ENCODE results near the gene ZBTB8B.
"Not testable (repeated sequence)": the region's sequence is repeated elsewhere in the genome, so short reads cannot be mapped to it uniquely, and the experiment has no call there.

Gene ZBTB8B

DNA sequence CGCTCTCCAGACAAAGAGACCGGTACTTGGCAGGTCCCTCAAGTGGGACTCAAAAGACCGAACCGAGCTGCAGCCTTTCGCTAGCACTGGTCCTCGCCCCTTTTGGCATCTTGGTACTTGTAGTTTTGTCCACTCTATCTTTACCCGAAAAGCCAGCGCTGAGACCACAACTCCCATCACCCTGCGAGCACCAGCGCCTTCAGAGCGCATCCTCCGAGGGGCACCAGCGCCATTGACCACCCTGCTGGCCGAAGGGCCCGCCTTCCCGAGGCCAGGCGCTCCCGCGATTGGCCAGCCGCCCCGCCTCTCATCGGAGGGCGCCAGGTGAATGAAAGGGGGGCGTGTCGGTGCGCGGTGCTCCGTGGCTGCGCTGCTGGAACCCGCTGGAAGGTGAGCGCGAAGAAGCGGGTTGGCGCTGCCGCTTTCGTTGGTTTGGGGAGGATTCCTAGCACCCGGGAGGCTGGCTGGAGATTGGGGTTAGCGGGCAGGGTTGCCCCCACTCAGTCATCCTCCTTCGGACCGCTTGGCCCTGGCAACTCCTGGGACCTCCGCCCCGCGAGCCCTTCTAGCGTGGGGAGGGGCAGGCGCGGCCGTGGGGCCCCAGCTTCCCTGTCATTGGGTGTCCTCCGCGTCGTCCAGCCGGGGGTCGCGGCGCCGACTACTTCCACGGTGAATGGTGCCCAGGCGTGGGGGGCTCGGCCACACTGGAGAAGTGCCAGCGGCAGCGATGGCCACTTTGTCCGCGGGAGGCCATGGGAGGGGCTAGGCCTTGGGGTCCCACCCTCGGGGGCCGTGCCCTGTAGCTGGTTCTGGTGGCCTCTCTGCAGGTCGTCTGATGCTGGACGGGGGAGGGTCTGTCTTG, at the start of gene ZBTB8B:
Gene ZBTB8B (plus strand): TSS at position 357 of the 862 bp plus-strand sequence. CDS start 5,553 bp downstream, outside the sequence.
- DNase-seq (ENCODE audit: low read depth): peak; percentile 55

DNA sequence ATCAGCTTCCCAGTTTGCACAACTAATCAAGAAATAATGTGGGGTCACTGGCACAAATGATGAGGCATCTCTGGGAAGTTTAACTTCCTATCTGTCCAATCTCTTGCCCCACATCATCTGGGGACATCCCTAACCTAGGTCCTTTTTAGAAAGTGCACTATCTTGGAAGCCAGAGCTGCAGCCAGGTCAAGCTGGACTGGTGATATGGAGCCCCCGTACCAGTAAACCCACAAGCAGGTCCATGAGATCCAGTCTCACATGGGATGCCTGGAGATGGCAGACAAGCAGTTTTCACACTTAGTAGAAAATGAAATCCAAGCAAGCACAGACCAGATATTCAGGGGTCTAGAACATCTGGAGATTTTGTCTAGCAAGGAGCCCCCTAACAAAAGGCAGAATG, 43.1 kb upstream of the ZBTB8B start:
- no peak for DNase-seq (ENCODE audit: low read depth)

DNA sequence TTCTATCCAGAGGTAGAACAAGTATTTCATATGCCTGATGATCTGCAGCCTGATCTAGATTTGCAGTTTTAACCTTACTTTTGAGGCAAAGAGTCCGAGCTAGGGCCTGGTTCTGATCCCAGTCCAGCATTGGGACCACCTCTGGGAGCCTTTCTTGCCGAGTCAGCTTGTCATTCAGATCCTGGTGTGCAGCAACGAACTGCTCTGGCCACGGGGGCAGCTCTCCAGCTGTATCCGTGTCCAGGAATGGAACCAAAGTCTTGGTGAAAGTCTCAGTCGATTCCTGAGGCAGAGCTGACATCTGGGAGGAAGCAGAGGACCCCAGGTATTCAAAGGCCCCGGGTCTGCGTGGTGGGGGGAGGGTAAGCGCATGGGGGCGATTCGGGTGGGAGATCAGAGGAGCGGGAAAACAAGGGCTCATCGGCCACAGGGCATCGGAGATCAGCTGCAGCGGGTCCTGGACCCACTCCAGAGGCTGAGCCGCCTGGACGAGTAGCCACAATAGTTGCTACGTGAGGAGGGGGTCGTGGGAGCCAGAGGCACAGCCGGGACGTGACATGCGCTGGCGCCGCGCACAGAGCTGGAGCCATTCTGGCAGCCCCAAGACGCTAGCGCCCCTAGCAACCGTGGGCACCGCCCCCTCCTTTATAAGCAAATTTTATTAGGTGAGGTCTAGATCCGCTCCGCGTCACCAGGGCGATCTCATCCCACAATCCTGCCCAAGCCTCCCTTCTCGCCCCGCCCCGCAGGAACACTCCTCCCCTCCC, 38.2 kb upstream of the ZBTB8B start:
- no peak for DNase-seq (ENCODE audit: low read depth)

DNA sequence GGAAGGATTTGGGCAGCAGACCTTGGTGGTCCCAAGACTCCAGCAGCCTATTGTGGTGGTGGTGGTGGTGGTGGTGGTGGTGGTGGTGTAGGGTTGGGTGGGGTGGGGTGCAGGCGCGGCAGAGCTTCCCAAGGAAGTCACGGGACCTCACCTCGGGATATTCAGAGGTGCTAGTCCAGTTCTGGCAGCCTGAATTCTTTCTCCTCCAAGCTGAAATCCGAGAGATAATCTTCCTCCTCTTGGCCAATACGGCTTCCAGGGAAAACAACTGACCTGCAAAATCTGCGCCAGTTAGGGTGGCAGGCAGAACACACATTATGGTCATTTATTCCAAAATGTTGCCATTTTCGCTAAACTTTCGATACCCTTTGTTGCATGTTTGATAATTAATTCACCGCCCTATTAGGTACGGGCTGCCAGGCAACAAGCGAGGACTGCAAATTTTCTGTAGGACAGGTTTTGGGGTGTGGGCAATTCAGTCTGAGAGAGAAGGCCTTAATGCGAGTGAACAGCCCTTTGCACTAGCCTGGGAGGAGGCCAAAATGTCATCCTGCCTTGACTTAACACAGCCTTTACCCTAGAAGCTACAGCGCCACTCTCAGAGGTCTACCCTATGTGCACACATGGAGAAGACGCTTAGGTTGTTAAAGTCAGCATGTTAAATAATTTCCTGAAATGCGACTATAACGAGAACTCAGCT, 37.5 kb upstream of the ZBTB8B start:
- DNase-seq (ENCODE audit: low read depth): no peak

DNA sequence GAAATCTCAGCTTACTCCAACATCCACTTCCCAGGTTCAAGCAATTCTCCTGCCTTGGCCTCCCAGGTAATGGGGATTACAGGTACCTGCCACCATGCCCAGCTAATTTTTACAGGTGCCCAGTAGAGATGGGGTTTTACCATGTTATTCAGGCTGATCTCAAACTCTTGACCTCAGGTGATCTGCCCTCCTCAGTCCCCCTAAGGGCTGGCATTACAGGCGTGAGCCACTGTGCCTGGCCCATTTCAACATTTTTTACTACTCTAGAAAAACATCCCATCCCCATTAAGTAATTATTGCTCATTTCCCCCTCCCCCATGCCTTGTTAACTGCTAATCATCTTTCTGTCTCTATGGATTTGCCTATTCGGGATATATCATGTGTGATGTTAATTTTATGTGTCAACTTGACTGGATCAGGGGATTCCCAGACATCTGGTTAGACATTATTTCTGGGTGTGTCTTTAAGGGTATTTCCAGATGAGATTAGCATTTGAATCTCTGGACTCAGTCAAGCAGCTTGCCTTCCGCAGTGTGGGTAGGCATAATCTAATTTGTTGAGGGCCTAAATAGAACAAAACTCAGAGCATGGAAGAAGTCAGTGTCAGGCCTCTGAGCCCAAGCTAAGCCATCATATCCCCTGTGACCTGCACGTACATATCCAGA, 33.0 kb upstream of the ZBTB8B start:
- DNase-seq (ENCODE audit: low read depth): no peak

DNA sequence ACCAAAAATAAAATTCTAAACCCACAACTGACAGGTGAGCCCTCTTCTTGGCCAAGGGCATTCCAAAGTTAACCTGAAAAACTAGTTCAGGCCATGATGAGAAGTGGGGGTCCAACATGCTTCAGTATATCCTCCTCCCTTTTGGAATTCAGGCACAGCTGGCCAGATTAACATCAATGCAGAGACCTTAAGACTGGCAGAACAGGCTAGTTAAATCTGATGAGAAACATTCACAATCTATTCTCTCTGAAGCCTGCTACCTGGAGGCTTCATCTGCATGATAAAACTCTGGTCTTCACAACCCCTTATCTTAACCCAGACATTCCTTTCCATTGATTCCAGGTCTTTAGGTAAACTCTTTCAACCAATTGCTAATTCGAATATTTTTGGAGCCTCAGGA, 26.7 kb upstream of the ZBTB8B start:
- DNase-seq (ENCODE audit: low read depth): no peak

DNA sequence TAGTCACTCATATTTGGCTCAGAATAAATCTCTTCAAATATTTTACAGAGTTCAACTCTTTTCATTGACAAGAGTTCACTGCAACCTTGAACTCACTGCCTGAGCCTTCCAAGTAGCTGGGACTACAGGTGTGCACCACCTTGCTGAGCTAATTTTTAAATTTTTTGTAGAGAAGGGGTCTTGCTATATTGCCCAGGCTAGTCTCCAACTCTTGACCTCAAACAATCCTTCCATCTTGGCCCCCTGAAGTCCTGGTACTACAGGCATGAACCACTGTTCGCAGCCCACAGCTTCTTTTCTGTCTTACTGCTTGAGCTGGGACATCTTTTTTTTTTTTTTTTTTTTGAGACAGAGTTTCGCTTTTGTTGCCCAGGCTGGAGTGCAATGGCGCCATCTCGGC, 26.1 kb upstream of the ZBTB8B start:
- DNase-seq (ENCODE audit: low read depth): not testable (repeated sequence)

DNA sequence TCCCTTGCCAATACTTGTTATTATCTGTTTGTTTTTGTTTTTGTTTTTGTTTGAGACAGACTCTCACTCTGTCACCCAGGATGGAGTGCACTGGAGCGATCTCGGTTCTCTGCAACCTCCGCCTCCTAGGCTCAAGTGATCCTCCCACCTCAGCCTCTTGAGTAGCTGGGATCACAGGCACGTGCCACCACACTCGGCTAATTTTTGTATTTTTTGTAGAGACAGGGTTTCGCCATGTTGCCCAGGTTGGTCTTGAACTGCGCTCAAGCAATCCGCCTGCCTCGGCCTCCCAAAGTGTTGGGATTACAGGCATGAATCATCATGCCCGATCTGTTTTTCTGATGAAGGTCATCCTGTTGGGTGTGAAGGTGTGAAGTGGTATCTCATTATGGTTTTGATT, 23.4 kb upstream of the ZBTB8B start:
- DNase-seq (ENCODE audit: low read depth): not testable (repeated sequence)

DNA sequence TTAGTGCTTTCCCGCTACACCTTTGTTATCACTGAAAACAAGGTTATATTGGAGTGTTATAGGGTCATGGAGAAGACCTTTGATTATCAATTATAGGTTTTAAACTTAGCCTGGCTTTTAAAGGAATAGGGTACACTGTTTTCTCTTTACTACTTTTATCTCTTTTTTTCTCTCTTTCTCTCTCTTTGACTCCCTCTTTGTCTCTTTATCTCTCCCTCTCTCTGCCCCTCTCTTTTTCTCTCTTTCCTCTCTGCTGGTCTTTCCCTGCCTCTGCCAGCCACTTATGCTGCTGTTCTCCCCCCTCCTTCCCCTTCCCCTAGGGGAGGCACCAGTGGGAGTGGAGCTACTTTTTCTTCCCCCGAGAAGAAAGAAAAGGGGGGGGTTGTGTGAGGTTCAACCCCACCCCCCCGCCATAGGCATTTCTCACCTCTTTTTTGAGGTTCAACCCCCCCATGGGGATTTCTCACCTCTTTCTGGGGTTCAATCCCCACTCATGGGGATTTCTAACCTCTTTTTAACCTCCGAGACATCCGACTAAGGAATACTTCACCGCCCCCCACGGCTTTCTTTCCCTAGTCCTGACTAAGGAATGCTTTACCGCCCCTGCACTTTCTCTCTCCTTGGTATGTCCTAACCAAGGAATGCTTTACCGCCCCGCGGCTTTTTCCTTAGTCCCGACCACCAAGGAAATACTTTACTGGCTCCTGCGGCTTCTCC, 17.2 kb upstream of the ZBTB8B start:
- no peak for DNase-seq (ENCODE audit: low read depth)

DNA sequence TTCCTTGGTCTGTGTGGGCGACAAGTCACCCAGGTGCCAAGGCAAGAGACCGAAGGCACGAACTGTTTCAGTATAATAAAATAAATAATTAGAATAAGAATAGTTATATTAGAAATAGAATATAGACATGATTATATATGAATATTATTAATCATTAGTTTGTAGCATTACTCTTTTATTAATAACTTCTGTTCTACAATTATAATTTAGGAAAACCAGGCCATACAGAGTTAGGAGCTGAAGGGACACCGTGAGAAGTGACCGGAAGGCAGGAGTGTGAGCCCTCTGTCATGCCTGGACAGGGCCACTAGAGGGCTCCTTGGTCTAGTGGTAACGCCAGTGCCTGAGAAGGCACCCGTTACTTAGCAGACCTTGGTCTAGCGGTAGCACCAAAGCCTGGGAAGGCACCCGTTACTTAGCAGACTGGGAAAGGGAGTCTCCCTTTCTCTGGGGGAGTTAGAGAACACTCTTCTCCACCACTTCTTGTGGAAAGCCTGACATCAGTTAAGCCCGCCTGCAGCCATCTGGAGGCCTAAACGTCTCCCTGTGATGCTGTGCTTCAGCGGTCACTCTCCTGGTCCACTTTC, 16.6 kb upstream of the ZBTB8B start:
- peak; percentile 51 for DNase-seq (ENCODE audit: low read depth)

DNA sequence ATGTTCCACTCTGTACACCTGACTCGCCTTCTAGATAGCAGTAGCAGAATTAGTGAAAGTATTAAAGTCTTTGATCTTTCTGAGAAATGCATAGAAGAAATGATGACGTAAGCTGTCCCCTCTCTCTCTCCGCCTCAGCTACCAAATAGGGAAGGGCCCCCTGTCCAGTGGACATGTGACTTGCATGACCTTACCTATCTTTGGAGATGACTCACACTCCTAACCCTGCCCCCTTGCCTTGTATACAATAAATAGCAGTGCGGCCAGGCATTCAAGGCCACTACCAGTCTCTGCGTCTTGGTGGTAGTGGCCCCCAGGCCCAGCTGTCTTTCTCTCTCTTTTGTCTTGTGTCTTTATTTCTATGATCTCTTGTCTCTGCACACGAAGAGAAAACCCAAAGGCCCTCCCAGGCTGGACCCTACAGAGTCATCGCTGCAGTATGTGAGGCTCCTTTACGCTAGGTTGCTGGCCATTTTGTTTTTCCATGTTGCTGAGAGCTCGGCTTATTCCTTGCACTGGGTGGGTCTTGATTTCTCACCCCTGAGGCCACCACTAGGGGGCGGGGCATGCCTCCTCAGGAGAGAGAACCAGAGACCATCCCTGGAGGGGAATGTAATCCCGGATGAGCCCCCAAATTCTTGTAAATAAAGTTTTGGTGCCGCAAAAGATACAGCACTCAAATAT, 16.0 kb upstream of the ZBTB8B start:
- DNase-seq (ENCODE audit: low read depth): no peak

DNA sequence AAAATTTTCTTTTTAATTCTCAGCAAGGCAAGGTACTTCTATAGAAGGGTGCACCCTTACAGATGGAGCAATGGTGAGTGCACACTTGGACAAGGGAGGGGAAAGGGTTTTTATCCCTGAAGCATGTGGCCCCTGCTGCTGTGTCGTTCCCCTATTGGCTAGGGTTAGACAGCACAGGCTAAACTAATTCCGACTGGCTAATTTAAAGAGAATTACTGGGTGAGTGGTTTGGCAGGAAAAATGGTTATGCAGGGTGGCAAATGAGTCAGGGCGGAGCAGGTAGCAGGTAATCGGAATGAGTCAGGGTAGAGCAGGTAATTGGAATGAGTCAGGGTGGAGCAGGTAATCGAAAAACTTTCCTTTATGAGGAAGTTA, 15.4 kb upstream of the ZBTB8B start:
- not testable (repeated sequence) for DNase-seq (ENCODE audit: low read depth)

DNA sequence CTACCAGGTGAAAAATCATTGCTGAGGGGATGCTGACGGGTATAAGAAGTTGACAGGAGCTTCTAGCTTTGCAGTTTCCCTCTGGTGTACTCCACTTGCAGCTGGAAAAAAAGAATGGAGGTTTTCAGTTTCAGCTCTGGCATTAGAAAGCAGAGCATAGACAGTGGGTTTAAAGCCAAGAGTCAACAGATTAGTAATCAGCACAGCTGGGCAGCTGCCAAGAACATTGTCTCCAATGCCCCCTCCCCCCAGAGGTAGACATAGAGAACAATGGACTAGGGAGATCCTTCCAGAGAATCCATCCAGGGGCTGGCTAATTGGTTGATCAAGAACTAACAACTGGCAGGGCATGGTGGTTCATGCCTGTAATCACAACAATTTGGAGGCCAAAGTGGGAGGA, 10.1 kb upstream of the ZBTB8B start:
- DNase-seq (ENCODE audit: low read depth): no peak

DNA sequence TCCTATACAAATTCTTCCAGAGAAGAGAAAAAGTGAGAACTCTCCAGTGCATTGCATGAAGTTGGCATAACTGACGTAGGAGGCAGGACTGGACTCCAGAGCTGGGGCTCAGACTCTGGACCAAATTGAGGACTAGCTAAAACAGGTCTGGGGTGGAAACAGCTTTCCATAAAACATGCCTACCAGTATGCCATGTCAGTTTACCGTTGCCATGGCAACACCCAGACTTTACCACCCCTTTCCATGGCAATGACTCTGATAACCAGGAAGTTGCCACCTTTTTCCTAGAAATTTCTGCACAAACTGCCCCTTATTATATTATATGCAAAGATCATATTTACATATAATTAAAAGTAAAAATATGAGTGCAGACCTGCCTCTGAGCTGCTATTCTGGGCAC, 8.9 kb upstream of the ZBTB8B start:
- no peak for DNase-seq (ENCODE audit: low read depth)

DNA sequence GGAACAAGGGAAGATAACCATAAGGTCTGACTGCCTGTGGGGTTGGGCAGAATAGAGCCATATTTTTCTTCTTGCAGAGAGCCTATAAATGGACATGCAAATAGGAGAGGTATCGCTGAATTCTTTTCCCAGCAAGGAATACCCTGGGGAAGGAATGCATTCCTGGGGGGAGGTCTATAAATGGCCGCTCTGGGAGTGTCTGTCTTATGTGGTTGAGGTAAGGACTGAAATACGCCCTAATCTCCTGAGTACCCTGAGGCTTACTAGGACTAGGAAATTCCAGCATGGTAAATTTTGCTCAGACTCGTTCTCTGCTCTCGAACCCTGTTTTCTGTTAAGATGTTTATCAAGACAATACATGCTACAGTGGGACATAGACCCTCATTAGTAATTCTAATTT, 6.1 kb upstream of the ZBTB8B start:
- not testable (repeated sequence) for DNase-seq (ENCODE audit: low read depth)

DNA sequence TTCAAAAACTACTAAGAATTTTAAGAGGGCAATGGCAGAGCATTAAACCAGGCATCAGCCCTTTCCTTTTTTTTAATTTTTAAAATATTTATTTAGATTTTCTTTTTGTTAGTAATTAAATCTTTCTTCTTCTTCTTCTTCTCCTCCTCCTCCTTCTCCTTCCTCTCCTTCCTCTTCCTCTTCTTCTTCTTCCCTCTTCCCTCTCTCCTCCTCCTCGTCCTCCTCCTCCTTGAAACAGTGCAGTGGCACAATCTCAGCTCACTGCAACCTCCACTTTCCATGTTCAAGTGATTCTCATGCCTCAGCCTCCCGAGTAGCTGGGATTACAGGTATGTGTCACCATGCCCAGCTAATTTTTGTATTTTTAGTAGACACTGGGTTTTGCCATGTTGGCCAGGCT, 1.9 kb upstream of the ZBTB8B start:
- not testable (repeated sequence) for DNase-seq (ENCODE audit: low read depth)

DNA sequence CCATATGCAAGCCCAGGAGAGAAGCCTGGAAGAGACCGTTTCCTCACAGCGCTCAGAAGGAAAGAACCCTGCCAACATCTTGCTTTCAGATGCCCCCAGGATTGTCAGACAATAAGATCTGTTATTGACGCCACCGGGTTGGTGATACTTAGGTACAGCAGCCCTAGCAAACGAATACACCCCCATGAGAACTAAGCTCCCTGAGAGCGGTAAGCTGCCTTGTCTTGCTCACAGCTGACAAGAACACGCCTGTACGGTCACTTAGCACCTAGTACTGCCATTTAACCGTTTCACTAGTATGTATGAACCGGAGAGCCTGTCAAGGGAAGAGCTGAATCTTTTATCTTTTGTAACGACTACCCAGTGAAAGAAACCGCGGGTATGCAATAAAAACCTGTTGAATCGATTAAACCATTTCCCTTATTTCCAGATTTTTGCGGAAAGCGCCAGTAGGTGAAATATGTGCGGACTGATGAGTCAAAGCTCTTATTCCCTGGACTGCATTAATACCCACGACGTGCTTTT, 619 bp upstream of the ZBTB8B start:
- no peak for DNase-seq (ENCODE audit: low read depth)

DNA sequence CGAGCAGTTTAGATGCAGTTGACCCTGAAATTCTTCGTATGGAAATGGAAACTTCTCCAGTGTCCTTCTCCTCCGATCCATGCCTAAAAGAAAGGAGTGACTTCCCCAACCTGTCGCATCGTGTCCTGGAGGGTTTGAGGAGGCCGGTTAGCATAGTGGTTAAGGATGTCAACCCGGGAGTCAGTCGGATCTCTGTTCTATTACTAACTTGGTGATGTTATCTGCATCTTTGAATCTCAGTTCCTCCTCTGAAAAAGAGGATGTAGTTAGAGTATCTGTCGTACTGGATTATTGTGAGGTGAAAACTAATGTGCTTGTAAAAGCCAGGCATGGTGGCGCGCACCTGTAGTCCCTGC, 684 bp downstream of the ZBTB8B start:
- DNase-seq (ENCODE audit: low read depth): no peak

DNA sequence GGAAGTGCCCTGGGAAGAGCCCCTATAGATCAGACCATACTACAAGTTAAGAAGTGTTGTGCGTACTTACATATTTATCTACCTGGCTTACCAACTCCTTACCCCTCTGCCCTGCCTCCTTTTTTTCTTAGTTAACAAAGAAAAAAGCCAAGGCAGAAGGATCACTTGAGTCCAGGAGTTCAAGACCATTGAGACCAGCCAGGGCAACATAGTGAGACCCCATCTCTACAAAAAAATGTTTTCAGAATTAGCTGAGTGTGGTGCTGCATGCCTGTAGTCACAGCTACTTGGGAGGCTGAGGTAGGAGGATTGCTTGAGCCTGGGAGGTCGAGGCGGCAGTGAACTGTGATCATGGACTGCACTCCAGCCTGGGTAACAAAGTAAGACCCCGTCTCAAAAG, 1.9 kb downstream of the ZBTB8B start:
- no peak for DNase-seq (ENCODE audit: low read depth)

DNA sequence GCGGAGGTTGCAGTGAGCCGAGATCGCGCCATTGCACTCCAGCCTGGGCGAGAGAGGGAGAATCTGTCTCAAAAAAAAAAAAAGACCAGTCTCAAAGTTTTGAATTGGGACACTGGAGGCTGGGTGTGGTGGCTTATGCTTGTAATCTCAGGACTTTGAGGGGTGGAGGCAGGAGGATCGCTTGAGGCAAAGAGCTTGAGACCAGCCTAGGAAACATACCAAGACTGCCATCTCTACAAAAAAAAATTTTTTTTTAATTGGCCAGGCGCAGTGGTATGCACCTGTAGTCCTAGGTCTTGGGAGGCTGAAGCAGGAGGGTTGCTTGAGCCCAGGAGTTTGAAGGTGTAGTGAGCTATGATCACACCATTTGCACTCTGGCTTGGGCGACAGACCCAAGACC, 3.9 kb downstream of the ZBTB8B start:
- no peak for DNase-seq (ENCODE audit: low read depth)

Data from stromal cell of bone marrow (primary cell).